Ovary (tissue), 3 donors: ENCODE data around the gene SLC17A9.

Experiments used
- CTCF ChIP-seq, 3 donors: fragments of 450-650 bp in 2 of 3; fragments of 200-600 bp in 1 of 3; IDR thresholded peaks; one replicate each; pipeline versions ENCODE4 v1.5.1 to v1.8.0; 2016 to 2022; ENCODE audit warnings: antibody characterized with exemption in 3 of 3, mild to moderate bottlenecking in 1 of 3
- EP300 ChIP-seq: sonication (generic); formaldehyde crosslinking; IDR thresholded peaks from one replicate; pipeline ENCODE4 v1.6.1; 2017; ENCODE audit warnings: antibody characterized with exemption
- POLR2A ChIP-seq: fragments of 450-650 bp; IDR thresholded peaks from one replicate; pipeline ENCODE4 v1.6.1; 2017; ENCODE audit warnings: antibody characterized with exemption, mild to moderate bottlenecking, moderate library complexity
- donor health status: DM: no; HTN: no; CAD: no.

DNA sequence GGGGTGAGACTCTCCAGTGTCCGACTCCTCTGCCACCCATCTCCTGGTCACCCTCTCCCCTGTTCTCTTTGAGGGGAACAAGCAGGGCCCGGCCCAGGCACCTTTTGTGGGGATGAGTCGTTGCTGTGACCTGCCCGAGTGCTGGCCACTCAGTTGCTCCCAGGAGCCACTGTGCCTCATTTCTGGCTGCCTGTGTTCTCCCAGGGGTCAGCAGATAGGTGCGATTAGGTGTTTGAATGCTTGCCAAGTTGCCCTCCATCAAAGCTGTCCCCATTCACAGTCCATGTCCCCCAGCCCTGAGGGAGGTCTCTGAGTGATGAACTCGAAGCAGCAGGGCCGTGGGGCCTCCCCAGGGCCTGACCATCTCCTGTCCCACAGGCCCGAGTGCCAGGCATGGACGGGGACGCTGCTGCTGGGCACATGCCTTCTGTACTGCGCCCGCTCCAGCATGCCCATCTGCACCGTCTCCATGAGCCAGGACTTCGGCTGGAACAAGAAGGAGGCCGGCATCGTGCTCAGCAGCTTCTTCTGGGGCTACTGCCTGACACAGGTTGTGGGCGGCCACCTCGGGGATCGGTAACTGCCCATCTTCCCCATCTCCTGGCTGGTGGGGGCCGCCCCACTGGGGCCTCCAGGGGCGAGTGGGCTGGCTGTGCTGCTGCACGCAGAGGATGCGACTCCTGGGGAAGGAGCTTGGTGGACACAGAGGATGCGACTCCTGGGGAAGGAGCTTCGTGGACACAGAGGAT, 4.1 kb downstream of the SLC17A9 start:
- TF ChIP-seq POLR2A, result no peak
- no peak for TF ChIP-seq CTCF (IDR thresholded peaks at IDR 0.05)
- TF ChIP-seq EP300, result no peak
